ENCODE data around the gene OR10P1.

The OR10P1 gene

GRCh38 chr12:55679691-55680090 lies 43.0 kb downstream of the OR10P1 start:
- in situ Hi-C loops (cut with HindIII; ENCODE audit: low pct_ligation_motif_present, low pct_unique_long_range_greater_than_20kb, low sequenced_read_pairs) = no loop called here
- DNase-seq = no peak

DNA sequence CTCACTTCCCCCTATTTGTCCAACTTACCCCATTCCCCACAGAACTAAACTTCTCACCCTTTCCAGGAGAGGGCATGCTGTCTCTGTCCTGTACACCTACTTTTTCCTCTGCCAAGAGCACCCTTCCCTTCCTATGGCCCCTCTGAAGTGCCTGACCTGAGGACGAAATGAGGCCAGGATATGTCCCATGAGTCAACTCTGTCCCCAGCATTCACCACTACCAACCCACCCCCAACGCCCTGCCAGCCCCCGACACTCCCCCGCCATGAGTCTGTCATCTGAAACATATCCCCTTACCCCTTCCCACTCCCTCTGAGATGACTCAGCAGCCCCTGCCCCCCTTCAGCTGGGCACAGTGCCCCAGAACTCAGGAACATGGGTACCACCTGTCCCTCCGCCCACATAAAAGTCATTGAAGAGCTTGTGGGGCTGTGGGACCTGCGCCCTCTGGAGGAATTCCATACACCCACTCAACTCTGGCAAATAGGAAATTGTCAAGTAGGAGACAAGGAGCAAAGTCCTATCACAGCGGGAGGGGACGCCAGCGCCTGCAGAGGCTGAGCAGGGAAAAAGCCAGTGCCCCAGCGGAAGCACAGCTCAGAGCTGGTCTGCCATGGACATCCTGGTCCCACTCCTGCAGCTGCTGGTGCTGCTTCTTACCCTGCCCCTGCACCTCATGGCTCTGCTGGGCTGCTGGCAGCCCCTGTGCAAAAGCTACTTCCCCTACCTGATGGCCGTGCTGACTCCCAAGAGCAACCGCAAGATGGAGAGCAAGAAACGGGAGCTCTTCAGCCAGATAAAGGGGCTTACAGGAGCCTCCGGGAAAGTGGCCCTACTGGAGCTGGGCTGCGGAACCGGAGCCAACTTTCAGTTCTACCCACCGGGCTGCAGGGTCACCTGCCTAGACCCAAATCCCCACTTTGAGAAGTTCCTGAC lies 44.7 kb downstream of the OR10P1 start:
- DNase-seq = peak; percentile 97

DNA sequence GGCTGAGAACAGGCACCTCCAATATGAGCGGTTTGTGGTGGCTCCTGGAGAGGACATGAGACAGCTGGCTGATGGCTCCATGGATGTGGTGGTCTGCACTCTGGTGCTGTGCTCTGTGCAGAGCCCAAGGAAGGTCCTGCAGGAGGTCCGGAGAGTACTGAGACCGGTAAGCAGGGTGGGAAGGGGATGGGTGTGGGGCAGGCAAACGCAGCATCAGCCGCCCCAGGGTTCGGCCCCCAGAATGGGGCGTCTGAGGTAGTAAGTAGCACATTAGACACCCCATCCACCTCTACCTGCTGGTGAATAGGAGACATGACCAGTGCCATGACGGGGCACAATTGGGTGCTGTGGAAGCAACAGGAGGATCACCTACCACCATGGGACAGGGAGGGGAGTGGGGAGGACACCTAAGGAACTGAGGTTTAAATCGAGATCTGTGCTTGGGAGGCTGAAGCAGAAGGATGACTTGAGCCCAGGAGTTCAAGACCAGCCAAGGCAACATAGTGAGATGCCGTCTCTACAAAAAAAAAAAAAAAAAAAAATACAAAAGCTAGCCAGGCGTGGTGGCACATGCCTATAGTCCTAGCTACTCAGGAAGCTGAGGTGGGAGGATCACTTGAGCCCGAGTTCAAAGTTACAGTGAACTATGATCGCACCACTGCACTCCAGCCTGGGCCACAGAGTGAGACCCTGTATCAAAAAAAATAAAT lies 45.5 kb downstream of the OR10P1 start:
- in situ Hi-C loops (cut with HindIII; ENCODE audit: low pct_ligation_motif_present, low pct_unique_long_range_greater_than_20kb, low sequenced_read_pairs) = no loop called here
- DNase-seq = peak; percentile 24

More for the DNA sequence above, 44.7 kb downstream of the OR10P1 start:
- in situ Hi-C loops (cut with HindIII; ENCODE audit: low pct_ligation_motif_present, low pct_unique_long_range_greater_than_20kb, low sequenced_read_pairs) = no loop called here

DNA sequence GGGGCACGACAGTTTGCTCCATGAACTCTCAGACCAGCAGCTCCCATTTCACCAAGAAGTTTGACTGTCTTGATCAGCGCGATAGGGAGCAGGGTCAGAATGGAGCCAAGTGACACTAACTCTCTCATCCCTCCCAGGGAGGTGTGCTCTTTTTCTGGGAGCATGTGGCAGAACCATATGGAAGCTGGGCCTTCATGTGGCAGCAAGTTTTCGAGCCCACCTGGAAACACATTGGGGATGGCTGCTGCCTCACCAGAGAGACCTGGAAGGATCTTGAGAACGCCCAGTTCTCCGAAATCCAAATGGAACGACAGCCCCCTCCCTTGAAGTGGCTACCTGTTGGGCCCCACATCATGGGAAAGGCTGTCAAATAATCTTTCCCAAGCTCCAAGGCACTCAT lies 47.0 kb downstream of the OR10P1 start:
- no peak for DNase-seq
- in situ Hi-C loops (cut with HindIII; ENCODE audit: low pct_ligation_motif_present, low pct_unique_long_range_greater_than_20kb, low sequenced_read_pairs) = no loop called here

GRCh38 chr12:55684761-55685370 lies 48.2 kb downstream of the OR10P1 start:
- in situ Hi-C loops (cut with HindIII; ENCODE audit: low pct_ligation_motif_present, low pct_unique_long_range_greater_than_20kb, low sequenced_read_pairs) = no loop called here
- no peak for DNase-seq

DNA sequence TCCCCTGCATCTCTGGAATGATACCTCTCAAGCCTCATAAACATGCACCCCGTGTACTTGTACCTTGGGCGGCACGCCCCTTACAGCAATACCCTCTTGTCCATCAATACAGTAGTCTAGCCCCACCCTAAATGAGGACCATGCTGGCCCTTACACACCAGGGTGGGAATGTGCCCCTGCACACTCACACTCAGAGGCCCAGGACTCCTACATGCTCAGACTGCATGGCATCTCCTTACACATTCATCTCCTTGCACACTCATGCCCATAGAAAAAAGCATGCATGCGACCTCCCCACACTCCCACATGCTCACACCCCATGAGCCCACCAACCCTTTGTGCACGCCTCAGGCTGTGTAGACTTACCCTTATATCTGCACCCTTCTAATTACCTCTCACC lies 49.0 kb downstream of the OR10P1 start:
- in situ Hi-C loops (cut with HindIII; ENCODE audit: low pct_ligation_motif_present, low pct_unique_long_range_greater_than_20kb, low sequenced_read_pairs) = no loop called here
- no peak for DNase-seq

- no peak for DNase-seq
Observed at GRCh38 chr12:55686366-55687010, 49.8 kb downstream of the OR10P1 start.

More at GRCh38 chr12:55686366-55687010, 49.8 kb downstream of the OR10P1 start:
- in situ Hi-C loops (cut with HindIII; ENCODE audit: low pct_ligation_motif_present, low pct_unique_long_range_greater_than_20kb, low sequenced_read_pairs) = no loop called here
